ENCODE measurements around the gene ZFPM1.

Gene ZFPM1

GRCh38 chr16:88458773-88459235, 5.7 kb downstream of the ZFPM1 start:
- Mint-ChIP-seq H3K4me3 (no peak overlapping the region), H3K27me3 (no peaks in the 10 kb centered on the region), H3K36me3 (ENCODE audit: low read depth) (peaks cover 8% of the 10 kb centered on the region), H3K4me1 (ENCODE audit: low read depth) (peaks cover 47% of the 10 kb centered on the region), H3K9me3 (no peaks in the 10 kb centered on the region), H3K27ac (no peak overlapping the region)
- no peak for DNase-seq

- peaks cover 51% of the 10 kb centered on the region for H3K4me1 Mint-ChIP-seq (ENCODE audit: low read depth)
- H3K4me3 Mint-ChIP-seq: no peak overlapping the region
- H3K27ac Mint-ChIP-seq: no peak overlapping the region
Observed at GRCh38 chr16:88459366-88460073, 6.4 kb downstream of the ZFPM1 start.

DNA sequence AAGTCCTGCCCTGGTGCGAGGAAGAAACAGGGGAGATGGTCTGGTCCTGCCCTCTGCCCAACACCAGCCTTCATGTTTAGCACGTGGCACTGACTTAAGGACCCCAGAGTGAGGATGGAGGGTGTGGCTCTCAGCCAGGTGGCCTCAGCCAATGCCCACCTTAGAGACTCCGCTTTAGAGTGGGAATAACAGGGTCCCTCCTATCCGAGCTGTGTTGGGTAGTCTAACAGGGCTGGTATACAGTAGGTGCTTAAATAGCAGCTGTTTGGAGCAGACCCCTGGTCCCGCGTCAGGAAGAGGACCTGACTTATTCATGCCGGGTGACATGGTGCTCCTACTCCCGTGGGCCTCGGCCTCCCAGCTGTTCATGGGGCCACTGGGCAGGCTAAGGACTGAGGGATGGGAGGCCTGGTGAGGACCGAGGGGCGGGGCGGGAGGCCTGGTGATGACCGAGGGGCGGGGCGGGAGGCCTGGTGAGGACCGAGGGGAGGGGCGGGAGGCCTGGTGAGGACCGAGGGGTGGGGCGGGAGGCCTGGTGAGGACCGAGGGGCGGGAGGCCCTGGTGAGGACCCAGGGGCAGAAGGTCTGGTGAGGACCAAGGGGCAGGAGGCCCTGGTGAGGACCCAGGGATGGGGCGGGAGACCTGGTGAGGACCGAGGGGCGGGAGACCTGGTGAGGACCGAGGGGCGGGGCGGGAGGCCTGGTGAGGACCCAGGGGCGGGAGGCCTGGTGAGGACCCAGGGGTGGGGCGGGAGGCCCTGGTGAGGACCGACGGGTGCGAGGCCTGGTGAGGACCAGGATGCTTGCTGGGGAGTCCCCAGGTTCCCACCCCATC, 7.6 kb downstream of the ZFPM1 start:
- H3K27me3 Mint-ChIP-seq: no peaks in the 10 kb centered on the region
- H3K4me3 Mint-ChIP-seq: no peak overlapping the region
- peaks cover 3% of the 10 kb centered on the region for H3K36me3 Mint-ChIP-seq (ENCODE audit: low read depth)
- no peak overlapping the region for H3K27ac Mint-ChIP-seq
- H3K9me3 Mint-ChIP-seq: no peaks in the 10 kb centered on the region
- peaks cover 62% of the 10 kb centered on the region for H3K4me1 Mint-ChIP-seq (ENCODE audit: low read depth)
- no peak for DNase-seq

More at GRCh38 chr16:88459366-88460073, 6.4 kb downstream of the ZFPM1 start:
- no peak for DNase-seq
- Mint-ChIP-seq H3K36me3 (ENCODE audit: low read depth) (peaks cover 7% of the 10 kb centered on the region), H3K9me3 (no peaks in the 10 kb centered on the region), H3K27me3 (no peaks in the 10 kb centered on the region)

DNA sequence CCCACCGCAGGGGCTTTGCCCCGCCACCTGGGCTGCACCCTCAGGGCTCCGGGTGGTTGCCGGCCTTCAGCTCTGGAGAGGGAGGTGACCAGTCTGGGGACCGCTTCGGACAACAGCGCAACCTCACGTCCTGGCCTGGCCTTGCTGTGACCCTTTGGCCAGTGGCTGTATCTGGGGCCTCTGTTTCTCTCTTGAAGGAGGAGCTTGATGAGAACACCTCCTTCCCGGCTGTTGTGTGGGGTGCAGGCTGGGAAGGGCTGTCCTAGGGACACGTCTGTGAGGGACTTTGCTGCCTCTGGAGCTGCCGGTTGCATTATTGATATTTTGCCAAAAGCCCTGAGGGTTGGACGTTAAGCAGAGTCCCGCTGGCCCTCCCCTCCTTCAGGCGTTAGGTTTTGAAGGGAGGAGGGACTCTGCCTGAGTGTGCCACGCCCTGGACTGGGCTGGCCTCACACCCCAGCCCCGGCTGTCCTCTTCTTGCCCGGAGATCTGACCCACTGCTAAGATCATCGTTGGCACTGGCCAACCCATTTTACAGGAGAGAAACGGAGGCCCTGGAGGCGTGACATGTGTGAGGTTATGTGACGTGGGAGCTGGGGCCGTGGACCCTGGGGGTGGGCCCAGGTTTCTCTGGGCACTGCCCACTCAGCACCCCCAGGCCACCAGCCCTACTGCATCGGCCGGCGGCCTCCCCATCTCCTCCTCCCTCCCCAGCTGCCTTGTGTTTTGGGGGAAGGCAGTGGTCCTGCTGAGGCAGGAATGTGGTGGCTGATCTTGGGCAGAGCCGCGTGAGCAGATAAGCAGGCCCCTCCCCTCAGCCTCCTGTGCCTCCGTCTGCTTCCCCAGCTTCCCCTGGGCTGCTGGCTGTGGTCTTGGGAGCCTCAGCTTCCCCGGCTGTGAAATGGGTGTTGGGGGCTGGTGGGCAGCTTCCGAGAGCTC, 8.5 kb downstream of the ZFPM1 start:
- H3K9me3 Mint-ChIP-seq: no peaks in the 10 kb centered on the region

GRCh38 chr16:88462396-88462795, 9.3 kb downstream of the ZFPM1 start:
- Mint-ChIP-seq H3K36me3 (ENCODE audit: low read depth) (peaks cover 2% of the 10 kb centered on the region), H3K4me1 (ENCODE audit: low read depth) (peaks cover 61% of the 10 kb centered on the region), H3K9me3 (no peaks in the 10 kb centered on the region), H3K27ac (no peak overlapping the region), H3K4me3 (no peak overlapping the region), H3K27me3 (no peaks in the 10 kb centered on the region)
- no peak for DNase-seq

More for the DNA sequence above, 8.5 kb downstream of the ZFPM1 start:
- Mint-ChIP-seq H3K27ac (no peak overlapping the region), H3K27me3 (no peaks in the 10 kb centered on the region), H3K4me3 (no peak overlapping the region), H3K36me3 (ENCODE audit: low read depth) (peaks cover 2% of the 10 kb centered on the region), H3K4me1 (ENCODE audit: low read depth) (peaks cover 63% of the 10 kb centered on the region)
- no peak for DNase-seq

DNA sequence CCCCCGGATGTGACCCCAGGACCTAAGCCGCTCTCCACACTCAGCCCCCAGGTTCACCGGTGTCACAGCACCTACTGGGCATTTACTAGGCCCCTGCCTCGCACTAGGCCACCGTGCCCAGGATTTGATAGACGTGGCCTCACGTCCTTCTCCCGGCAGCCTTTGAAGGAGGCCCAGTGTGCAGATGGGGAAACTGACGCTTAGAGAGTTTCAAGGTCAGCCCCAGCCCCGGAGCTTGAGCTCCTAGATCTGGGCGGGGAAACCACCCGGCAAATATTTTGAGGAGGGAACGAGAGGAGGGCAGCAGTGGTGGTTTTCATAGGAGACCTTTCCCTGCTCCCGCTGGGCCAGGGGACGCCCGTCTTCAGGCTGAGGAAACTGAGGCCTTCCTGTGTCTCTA, 10.3 kb downstream of the ZFPM1 start:
- peak overlapping the region; percentile 57 for H3K27ac Mint-ChIP-seq
- no peaks in the 10 kb centered on the region for H3K27me3 Mint-ChIP-seq
- DNase-seq: no peak
- no peak overlapping the region for H3K4me3 Mint-ChIP-seq
- H3K4me1 Mint-ChIP-seq (ENCODE audit: low read depth): peaks cover 61% of the 10 kb centered on the region
- H3K9me3 Mint-ChIP-seq: no peaks in the 10 kb centered on the region
- peaks cover 2% of the 10 kb centered on the region for H3K36me3 Mint-ChIP-seq (ENCODE audit: low read depth)

DNA sequence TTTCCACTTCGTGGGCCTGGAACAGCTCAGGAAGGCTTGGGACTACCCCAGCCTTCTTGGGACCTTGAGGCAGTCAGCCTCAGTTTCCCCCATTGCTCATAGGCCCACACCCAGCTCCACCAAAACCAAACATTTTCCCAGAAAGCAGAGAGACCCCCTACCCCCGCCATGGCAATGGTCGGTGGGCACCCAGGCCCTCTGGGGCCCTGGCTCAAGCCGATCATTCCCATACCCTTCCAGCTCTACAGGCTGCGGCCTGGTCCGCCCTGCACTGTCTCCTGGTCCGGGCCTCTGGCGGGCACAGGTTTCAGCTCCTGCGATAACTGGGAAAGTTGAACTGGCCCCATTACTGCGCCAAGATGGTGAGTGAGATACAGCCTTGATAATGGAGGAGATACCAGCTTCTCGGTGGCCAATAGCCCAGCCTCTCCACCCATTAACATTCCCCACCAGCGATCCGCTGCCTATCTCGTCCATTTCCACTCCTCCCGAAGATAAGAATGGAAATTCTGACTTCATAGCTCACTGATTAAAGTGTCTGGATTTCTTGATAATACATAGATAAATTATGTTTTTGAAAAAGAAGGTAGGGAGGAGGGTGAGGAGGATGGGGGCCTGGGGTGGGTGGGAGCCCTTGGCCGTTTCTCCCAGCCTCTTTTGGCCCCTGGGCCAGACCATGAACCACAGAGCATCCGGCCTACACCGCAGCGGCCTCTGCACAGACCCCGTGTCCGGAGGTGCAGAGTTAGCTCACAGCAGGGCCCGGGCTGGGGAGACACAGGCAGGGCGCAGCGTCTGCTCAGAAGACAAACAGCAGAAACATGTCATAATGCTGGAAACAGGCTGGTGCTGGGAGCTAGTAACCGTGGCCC, 11.6 kb downstream of the ZFPM1 start:
- Mint-ChIP-seq H3K4me3 (no peak overlapping the region), H3K27ac (peak overlapping the region; percentile 44)

GRCh38 chr16:88465387-88465983, 12.4 kb downstream of the ZFPM1 start:
- no peak for DNase-seq
- Mint-ChIP-seq H3K36me3 (ENCODE audit: low read depth) (peaks cover 2% of the 10 kb centered on the region), H3K4me1 (ENCODE audit: low read depth) (peaks cover 67% of the 10 kb centered on the region), H3K4me3 (no peak overlapping the region), H3K27ac (no peak overlapping the region), H3K9me3 (no peaks in the 10 kb centered on the region), H3K27me3 (no peaks in the 10 kb centered on the region)

More for the DNA sequence above, 11.6 kb downstream of the ZFPM1 start:
- no peaks in the 10 kb centered on the region for H3K9me3 Mint-ChIP-seq
- no peak for DNase-seq
- H3K36me3 Mint-ChIP-seq (ENCODE audit: low read depth): peaks cover 2% of the 10 kb centered on the region
- peaks cover 67% of the 10 kb centered on the region for H3K4me1 Mint-ChIP-seq (ENCODE audit: low read depth)
- H3K27me3 Mint-ChIP-seq: no peaks in the 10 kb centered on the region

DNA sequence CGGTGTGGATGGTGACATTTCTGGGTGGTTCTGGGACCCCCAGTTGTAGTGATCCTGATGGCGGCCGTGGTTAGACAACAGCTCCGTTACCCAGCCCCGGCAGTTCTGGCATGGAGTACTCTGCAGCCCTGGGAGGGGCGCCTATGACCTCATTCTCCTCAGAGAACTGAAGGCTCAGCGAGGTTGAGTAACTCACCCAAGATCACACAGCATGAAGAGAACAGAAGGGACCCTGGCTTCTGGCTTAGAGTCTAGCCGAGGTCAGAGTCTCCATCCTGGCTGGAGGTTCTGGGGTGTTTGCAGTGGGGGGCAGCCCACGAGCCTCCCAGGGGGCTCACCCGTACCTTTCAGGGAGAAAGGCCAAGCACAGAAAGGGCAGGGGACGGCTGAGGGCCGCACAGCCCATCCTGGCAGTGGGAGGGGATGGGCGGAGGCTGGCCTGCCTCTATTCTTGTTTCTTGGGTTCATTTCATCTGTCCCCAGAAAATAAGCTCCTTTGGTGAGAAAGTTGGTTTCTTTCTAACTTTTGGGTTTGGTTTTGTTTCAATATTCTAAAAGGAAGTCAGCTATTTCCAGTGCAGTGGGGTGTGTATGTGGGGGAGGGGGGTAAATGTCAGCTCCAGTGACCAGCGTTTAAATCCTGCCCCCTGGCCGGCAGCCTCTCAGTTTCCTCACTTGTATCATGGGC, 13.2 kb downstream of the ZFPM1 start:
- Mint-ChIP-seq H3K27me3 (no peaks in the 10 kb centered on the region), H3K9me3 (no peaks in the 10 kb centered on the region), H3K4me1 (ENCODE audit: low read depth) (peaks cover 73% of the 10 kb centered on the region), H3K36me3 (ENCODE audit: low read depth) (peaks cover 2% of the 10 kb centered on the region), H3K4me3 (no peak overlapping the region), H3K27ac (peak overlapping the region; percentile 71)
- no peak for DNase-seq

DNA sequence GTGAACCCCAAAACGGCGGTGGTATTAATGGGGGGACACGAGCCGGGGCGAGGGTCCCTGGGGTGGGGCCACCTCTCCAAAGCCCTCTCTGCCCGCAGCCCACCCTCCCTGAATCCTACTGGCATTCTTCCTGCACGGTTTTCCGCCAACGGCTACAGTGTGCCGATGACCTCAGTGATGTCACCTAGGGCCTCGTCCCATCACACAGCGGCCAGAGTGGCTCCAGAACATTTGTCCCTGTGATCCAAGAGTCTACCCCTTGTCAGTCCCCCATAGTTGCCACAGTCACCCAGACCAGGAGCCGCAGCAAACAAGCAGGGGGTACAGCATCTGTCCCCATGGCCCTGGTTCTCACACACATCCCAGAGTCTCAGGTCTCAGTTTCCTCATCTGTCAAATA, 13.9 kb downstream of the ZFPM1 start:
- no peaks in the 10 kb centered on the region for H3K27me3 Mint-ChIP-seq
- H3K4me3 Mint-ChIP-seq: no peak overlapping the region
- H3K36me3 Mint-ChIP-seq (ENCODE audit: low read depth): peaks cover 2% of the 10 kb centered on the region
- H3K27ac Mint-ChIP-seq: peak overlapping the region; percentile 71
- peaks cover 70% of the 10 kb centered on the region for H3K4me1 Mint-ChIP-seq (ENCODE audit: low read depth)
- no peak for DNase-seq
- H3K9me3 Mint-ChIP-seq: no peaks in the 10 kb centered on the region

- no peak for DNase-seq
- Mint-ChIP-seq H3K36me3 (ENCODE audit: low read depth) (peaks cover 2% of the 10 kb centered on the region), H3K27ac (no peak overlapping the region), H3K4me1 (ENCODE audit: low read depth) (peaks cover 72% of the 10 kb centered on the region), H3K9me3 (no peaks in the 10 kb centered on the region), H3K27me3 (no peaks in the 10 kb centered on the region), H3K4me3 (no peak overlapping the region)
Observed at GRCh38 chr16:88467541-88467944, 14.5 kb downstream of the ZFPM1 start.

DNA sequence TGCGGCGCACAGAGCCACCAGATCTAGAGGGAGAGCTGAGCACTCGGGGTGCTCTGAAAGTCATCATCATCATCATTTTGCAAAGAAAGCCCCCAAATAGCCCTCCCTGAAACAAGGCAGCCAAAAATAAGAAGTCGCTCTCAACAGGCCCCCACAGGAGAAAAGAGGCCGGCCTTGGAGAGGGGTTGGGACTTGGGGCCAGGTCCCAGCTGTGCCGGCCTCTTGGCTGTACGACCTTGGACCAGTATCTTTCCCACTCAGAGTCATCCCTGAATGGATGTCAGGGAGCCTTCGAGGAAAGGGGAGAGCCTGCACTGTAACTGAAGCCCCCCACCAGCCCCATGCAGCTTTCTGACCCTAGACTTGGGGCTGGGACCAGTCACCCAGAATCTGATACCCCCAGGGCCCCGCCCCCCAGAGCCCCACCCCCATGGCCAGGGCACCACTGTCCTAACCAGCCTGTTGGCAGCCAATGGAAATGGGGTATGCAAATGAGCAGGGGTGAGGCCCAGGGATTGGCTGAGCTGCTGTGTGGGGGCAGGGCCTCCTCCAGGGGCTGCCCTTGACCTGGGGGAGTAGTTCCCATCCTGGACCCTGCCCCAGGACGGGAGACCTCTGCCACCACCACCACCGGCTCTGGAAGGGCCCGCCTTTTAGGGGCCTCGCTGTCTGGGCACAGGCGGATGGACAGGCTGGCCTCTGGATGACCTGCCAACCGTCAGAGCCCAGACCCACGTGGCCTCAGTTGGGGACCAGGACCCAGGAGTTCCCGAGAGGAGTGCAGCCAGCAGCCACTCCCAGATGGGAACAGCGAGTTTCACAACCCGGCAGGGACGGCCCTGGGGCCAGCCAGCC, 15.4 kb downstream of the ZFPM1 start:
- H3K27me3 Mint-ChIP-seq: no peaks in the 10 kb centered on the region
- no peaks in the 10 kb centered on the region for H3K9me3 Mint-ChIP-seq
- no peak overlapping the region for H3K27ac Mint-ChIP-seq
- no peak for DNase-seq
- H3K4me3 Mint-ChIP-seq: no peak overlapping the region
- H3K36me3 Mint-ChIP-seq (ENCODE audit: low read depth): peaks cover 2% of the 10 kb centered on the region
- H3K4me1 Mint-ChIP-seq (ENCODE audit: low read depth): peaks cover 72% of the 10 kb centered on the region
